HAP-1 (cell line): ENCODE data around the gene FAIM2.
"Not testable (repeated sequence)": the region's sequence is repeated elsewhere in the genome, so short reads cannot be mapped to it uniquely, and the experiment has no call there.

Experiments used
- DNase-seq, 2 experiments: peaks; one replicate each; pipeline ENCODE4 v3.0.0-alpha.2; 2016 to 2020; ENCODE audit warnings: low spot score in 2 of 2
- H3K27me3 ChIP-seq: fragments of 250-450 bp; sonication (Bioruptor Pico); 2 replicates; pipeline ENCODE4 v1.5.1; 2020; ENCODE audit warnings: low read depth, mild to moderate bottlenecking, moderate library complexity
- H3K36me3 ChIP-seq: fragments of 250-450 bp; sonication (Bioruptor Pico); replicated peaks from 2 replicates; pipeline ENCODE4 v1.5.1; 2020; ENCODE audit warnings: mild to moderate bottlenecking
- H3K4me1 ChIP-seq: fragments of 250-450 bp; sonication (Bioruptor Pico); 2 replicates; pipeline ENCODE4 v1.5.1; 2020; ENCODE audit warnings: mild to moderate bottlenecking
- H3K4me3 ChIP-seq: fragments of 250-450 bp; sonication (Bioruptor Pico); 2 replicates; pipeline ENCODE4 v1.5.1; 2020; ENCODE audit warnings: mild to moderate bottlenecking, moderate library complexity
- H3K9me3 ChIP-seq: fragments of 250-450 bp; sonication (Bioruptor Pico); 2 replicates; pipeline ENCODE4 v1.5.1; 2020; ENCODE audit warnings: mild to moderate bottlenecking, moderate library complexity
- in situ Hi-C: fragments of 300-500 bp; cut with MboI; formaldehyde crosslinking; loops from 3 replicates; pipeline ENCODE4 v1.14.3; 2020; ENCODE audit warnings: low sequenced_read_pairs, inconsistent platforms, mixed read lengths

FAIM2 gene

GRCh38 chr12:49881415-49882247 lies 22.1 kb downstream of the FAIM2 start:
- in situ Hi-C loops, result no loop called here
- Histone ChIP-seq H3K9me3 (no peaks in the 10 kb centered on the region), H3K4me3 (no peak overlapping the region), H3K27me3 (peaks cover 5% of the 10 kb centered on the region; the same call in 1 of the 2 replicates), H3K4me1 (no peaks in the 10 kb centered on the region; the same call in 1 of the 2 replicates), H3K36me3 (no peaks in the 10 kb centered on the region)
- DNase-seq, result no peak

- Histone ChIP-seq H3K4me3 (no peak overlapping the region), H3K9me3 (no peaks in the 10 kb centered on the region), H3K36me3 (no peaks in the 10 kb centered on the region), H3K4me1 (no peaks in the 10 kb centered on the region; the same call in 1 of the 2 replicates), H3K27me3 (peaks cover 5% of the 10 kb centered on the region; the same call in 1 of the 2 replicates)
- DNase-seq, result no peak
- in situ Hi-C loops, result no loop called here
Measured at GRCh38 chr12:49880756-49881414, 22.8 kb downstream of the FAIM2 start.

GRCh38 chr12:49879065-49879464 lies 24.6 kb downstream of the FAIM2 start:
- in situ Hi-C loops, H3K36me3 ChIP-seq, DNase-seq, H3K4me3 ChIP-seq, H3K4me1 ChIP-seq, H3K9me3 ChIP-seq, H3K27me3 ChIP-seq: not testable (repeated sequence)

- in situ Hi-C loops, result no loop called here
- Histone ChIP-seq H3K27me3 (no peaks in the 10 kb centered on the region; the same call in 1 of the 2 replicates), H3K9me3 (no peaks in the 10 kb centered on the region), H3K4me3 (no peak overlapping the region), H3K36me3 (no peaks in the 10 kb centered on the region), H3K4me1 (no peaks in the 10 kb centered on the region; the same call in 1 of the 2 replicates)
- no peak for DNase-seq
Measured at GRCh38 chr12:49878021-49878420, 25.7 kb downstream of the FAIM2 start.

GRCh38 chr12:49877066-49877465 lies 26.6 kb downstream of the FAIM2 start:
- in situ Hi-C loops, result no loop called here

GRCh38 chr12:49876070-49876469 lies 27.6 kb downstream of the FAIM2 start:
- Histone ChIP-seq H3K27me3 (no peaks in the 10 kb centered on the region; the same call in 1 of the 2 replicates), H3K9me3 (no peaks in the 10 kb centered on the region), H3K4me1 (no peaks in the 10 kb centered on the region), H3K4me3 (no peak overlapping the region), H3K36me3 (no peaks in the 10 kb centered on the region)
- in situ Hi-C loops, result no loop called here
- DNase-seq, result no peak

More at GRCh38 chr12:49877066-49877465, 26.6 kb downstream of the FAIM2 start:
- no peaks in the 10 kb centered on the region for H3K9me3 ChIP-seq
- H3K4me3 ChIP-seq, result no peak overlapping the region
- H3K27me3 ChIP-seq, result no peaks in the 10 kb centered on the region; the same call in 1 of the 2 replicates
- no peaks in the 10 kb centered on the region for H3K36me3 ChIP-seq
- no peaks in the 10 kb centered on the region for H3K4me1 ChIP-seq
- DNase-seq, result no peak

GRCh38 chr12:49875115-49875720 lies 28.5 kb downstream of the FAIM2 start:
- H3K36me3 ChIP-seq, result no peaks in the 10 kb centered on the region
- H3K4me3 ChIP-seq, result no peak overlapping the region
- no peaks in the 10 kb centered on the region for H3K4me1 ChIP-seq
- DNase-seq, result no peak
- in situ Hi-C loops, result no loop called here
- no peaks in the 10 kb centered on the region; the same call in 1 of the 2 replicates for H3K27me3 ChIP-seq
- no peaks in the 10 kb centered on the region for H3K9me3 ChIP-seq

- Histone ChIP-seq H3K36me3 (no peaks in the 10 kb centered on the region), H3K9me3 (no peaks in the 10 kb centered on the region), H3K4me3 (no peak overlapping the region), H3K27me3 (no peaks in the 10 kb centered on the region; the same call in 1 of the 2 replicates), H3K4me1 (no peaks in the 10 kb centered on the region)
- in situ Hi-C loops, result no loop called here
- no peak for DNase-seq
Measured at GRCh38 chr12:49874142-49874897, 29.4 kb downstream of the FAIM2 start.

- DNase-seq, result no peak
- no peaks in the 10 kb centered on the region for H3K36me3 ChIP-seq
- H3K4me1 ChIP-seq, result no peaks in the 10 kb centered on the region
- H3K27me3 ChIP-seq, result no peaks in the 10 kb centered on the region; the same call in 1 of the 2 replicates
- H3K9me3 ChIP-seq, result no peaks in the 10 kb centered on the region
- in situ Hi-C loops, result no loop called here
- no peak overlapping the region for H3K4me3 ChIP-seq
Measured at GRCh38 chr12:49873361-49873934, 30.3 kb downstream of the FAIM2 start.

- Histone ChIP-seq H3K4me3 (no peak overlapping the region), H3K4me1 (no peaks in the 10 kb centered on the region), H3K36me3 (no peaks in the 10 kb centered on the region), H3K27me3 (no peaks in the 10 kb centered on the region; the same call in 1 of the 2 replicates), H3K9me3 (no peaks in the 10 kb centered on the region)
- in situ Hi-C loops, result no loop called here
- DNase-seq, result no peak
Measured at GRCh38 chr12:49872781-49873181, 30.9 kb downstream of the FAIM2 start.

GRCh38 chr12:49872381-49872780 lies 31.3 kb downstream of the FAIM2 start:
- no peaks in the 10 kb centered on the region for H3K36me3 ChIP-seq
- in situ Hi-C loops, result no loop called here

GRCh38 chr12:49871811-49872251 lies 31.9 kb downstream of the FAIM2 start:
- in situ Hi-C loops, H3K36me3 ChIP-seq, H3K9me3 ChIP-seq, H3K4me1 ChIP-seq, H3K4me3 ChIP-seq, DNase-seq, H3K27me3 ChIP-seq: not testable (repeated sequence)

More at GRCh38 chr12:49872381-49872780, 31.3 kb downstream of the FAIM2 start:
- H3K4me1 ChIP-seq, result no peaks in the 10 kb centered on the region
- DNase-seq, result no peak
- no peaks in the 10 kb centered on the region; the same call in 1 of the 2 replicates for H3K27me3 ChIP-seq
- H3K9me3 ChIP-seq, result no peaks in the 10 kb centered on the region
- H3K4me3 ChIP-seq, result no peak overlapping the region

GRCh38 chr12:49871263-49871561 lies 32.5 kb downstream of the FAIM2 start:
- Histone ChIP-seq H3K27me3 (no peaks in the 10 kb centered on the region; the same call in 1 of the 2 replicates), H3K9me3 (no peaks in the 10 kb centered on the region), H3K36me3 (no peaks in the 10 kb centered on the region), H3K4me1 (no peaks in the 10 kb centered on the region), H3K4me3 (no peak overlapping the region)
- no peak for DNase-seq
- in situ Hi-C loops, result no loop called here
